GM12891 (cell line): ENCODE measurements around the gene CCDC38.
"Not testable (repeated sequence)": the region's sequence is repeated elsewhere in the genome, so short reads cannot be mapped to it uniquely, and the experiment has no call there.

Source experiments
- DNase-seq: peaks from one replicate; pipeline ENCODE4 v3.0.0; 2011; ENCODE audit warnings: low spot score; ENCODE audit not compliant: insufficient read length
- FAIRE-seq: peaks from 2 replicates; lab custom pipeline; 2011; peaks lifted over from hg19 to GRCh38; lab: Jason Lieb, UNC
- PAX5 ChIP-seq: IDR thresholded peaks from 2 replicates; pipeline ENCODE4 v1.6.1; 2011; ENCODE audit warnings: low read length, moderate library complexity, mild to moderate bottlenecking; ENCODE audit not compliant: insufficient read depth, severe bottlenecking
- POLR2A ChIP-seq: IDR thresholded peaks from 2 replicates; pipeline ENCODE4 v1.6.1; 2011; ENCODE audit warnings: low read depth, low read length, control low read depth
- POLR2AphosphoS5 ChIP-seq: IDR thresholded peaks from 2 replicates; pipeline ENCODE4 v1.6.1; 2011; ENCODE audit warnings: low read depth, low read length, control low read depth
- POU2F2 ChIP-seq: IDR thresholded peaks from 2 replicates; pipeline ENCODE4 v1.6.1; 2011; ENCODE audit warnings: low read depth, mild to moderate bottlenecking, control low read depth, low read length, moderate library complexity
- SPI1 ChIP-seq: IDR thresholded peaks from 2 replicates; pipeline ENCODE4 v1.6.1; 2011; ENCODE audit warnings: low read depth, low read length, control low read depth
- TAF1 ChIP-seq: IDR thresholded peaks from 2 replicates; pipeline ENCODE4 v1.6.1; 2011; ENCODE audit warnings: low read depth, low read length, control low read depth

CCDC38 gene

DNA sequence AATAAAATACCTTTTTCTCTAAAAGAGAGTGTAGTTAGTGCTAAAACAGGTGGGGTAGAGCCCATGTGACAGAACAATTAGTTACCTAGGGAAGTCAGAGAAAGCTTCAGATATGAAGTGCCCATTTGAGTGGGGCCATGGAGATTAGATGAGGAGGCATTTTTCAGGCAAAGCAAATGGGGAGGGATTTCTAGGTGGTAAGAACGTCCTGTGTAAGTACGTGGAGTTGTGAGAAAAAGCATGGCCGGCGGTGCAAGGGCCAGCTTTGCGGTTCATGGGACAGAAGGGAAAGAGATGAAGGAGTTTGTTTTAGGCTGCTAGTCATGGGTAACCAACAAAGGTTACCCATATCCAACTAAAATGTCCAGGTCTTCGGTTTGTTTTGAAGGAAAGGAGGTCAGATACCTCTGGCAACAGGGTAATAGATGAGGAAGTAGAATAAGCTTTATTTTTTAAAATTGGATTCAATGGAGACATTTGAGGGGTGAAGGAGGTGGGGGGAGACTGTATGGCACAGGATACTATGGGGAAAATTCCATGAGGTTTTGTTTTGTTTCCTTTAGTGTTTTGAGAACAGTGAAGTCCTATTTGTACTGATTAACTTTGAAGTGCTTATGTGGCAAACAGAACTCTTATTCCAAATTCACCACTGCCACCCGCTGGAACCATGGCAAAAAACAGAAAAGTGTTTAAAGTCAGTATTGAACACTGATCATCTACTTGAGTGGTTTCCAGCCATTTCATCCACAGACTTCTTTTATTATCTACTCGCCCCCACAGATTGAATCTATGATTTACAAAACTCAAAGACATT is 93.6 kb downstream of the CCDC38 start:
- FAIRE-seq (no peak), DNase-seq (no peak)
- TF ChIP-seq TAF1 (no peak), POLR2A (no peak), POU2F2 (no peak), SPI1 (no peak), POLR2AphosphoS5 (no peak), PAX5 (no peak)

GRCh38 chr12:95842426-95842825 is 100.0 kb downstream of the CCDC38 start:
- DNase-seq, FAIRE-seq: not testable (repeated sequence)

GRCh38 chr12:95838125-95838524 is 104.3 kb downstream of the CCDC38 start:
- TF ChIP-seq TAF1, result no peak
- TF ChIP-seq POU2F2, result no peak
- no peak for TF ChIP-seq POLR2A
- no peak for TF ChIP-seq POLR2AphosphoS5
- no peak for TF ChIP-seq PAX5
- no peak for TF ChIP-seq SPI1
- DNase-seq, result no peak
- no peak for FAIRE-seq

DNA sequence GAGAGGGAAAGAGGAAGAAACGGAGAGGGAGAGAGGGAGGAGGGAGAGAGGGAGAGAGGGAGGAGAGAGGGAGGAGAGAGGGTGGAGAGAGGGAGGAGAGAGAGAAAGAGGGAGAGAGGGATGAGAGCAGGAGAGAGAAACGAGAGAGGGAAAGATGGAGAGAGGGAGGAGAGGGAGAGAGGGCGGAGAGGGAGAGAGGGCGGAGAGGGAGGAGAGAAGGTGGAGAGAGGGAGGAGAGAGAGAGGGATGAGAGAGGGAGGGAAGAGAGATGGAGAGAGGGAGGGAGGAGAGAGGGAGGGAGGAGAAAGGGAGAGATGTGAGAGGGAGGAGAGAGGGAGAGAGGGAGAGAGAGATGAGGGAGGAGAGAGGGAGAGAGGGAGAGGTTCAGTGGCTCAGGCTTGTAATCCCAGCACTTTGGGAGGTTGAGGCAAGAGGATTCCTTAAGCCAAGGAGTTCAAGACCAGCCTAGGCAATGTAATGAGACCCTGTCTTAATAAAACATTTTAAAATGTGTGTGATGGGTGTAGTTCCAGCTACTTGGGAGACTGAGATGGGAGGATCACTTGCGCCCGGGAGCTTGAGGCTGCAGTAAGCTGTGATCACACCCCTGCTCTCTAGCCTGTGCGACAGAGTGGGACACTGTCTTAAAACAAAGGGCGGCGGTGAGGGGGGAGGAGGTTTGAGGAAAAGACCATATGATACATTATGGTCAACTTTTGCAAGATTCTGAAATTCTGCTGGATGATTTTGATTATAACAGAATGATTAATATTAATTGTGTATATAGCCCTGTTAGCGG is 105.0 kb downstream of the CCDC38 start:
- FAIRE-seq (no peak), DNase-seq (no peak)
- TF ChIP-seq SPI1 (no peak), POLR2AphosphoS5 (no peak), POLR2A (no peak)

DNA sequence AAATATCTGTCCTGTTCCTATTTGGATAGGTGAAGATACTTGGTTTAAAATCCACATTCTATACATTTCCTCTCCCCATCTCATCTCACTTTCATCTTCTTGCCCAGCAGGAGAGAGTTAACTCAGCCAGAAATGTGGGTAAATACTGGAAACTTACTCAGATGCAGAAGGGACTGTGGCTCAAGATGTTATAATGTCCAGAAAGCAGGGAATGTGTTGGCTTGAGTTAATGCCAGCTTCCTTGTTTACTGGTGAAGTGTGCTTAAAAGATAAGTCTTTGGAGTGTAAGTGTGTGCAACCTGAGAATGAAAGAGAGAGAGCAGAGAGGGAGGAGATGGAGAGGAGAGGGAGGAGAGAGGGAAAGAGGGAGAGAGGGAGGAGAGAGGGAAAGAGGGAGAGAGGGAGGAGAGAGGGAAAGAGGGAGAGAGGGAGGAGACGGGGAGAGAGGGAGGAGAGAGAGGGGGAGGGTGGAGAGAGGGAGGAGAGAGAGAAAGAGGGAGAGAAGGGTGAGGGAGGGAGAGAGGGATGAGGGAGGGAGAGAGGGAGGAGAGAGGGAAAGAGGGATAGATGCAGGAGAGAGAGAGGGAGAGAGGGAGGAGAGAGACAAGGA is 105.7 kb downstream of the CCDC38 start:
- FAIRE-seq (no peak), DNase-seq (no peak)
- TF ChIP-seq TAF1 (no peak), POLR2A (no peak), POLR2AphosphoS5 (no peak), POU2F2 (no peak), PAX5 (no peak), SPI1 (no peak)

GRCh38 chr12:95836185-95836609 is 106.2 kb downstream of the CCDC38 start:
- no peak for TF ChIP-seq POLR2A
- TF ChIP-seq POU2F2, result no peak
- no peak for TF ChIP-seq PAX5
- TF ChIP-seq POLR2AphosphoS5, result no peak
- TF ChIP-seq SPI1, result no peak
- TF ChIP-seq TAF1, result no peak
- DNase-seq, result no peak
- no peak for FAIRE-seq

DNA sequence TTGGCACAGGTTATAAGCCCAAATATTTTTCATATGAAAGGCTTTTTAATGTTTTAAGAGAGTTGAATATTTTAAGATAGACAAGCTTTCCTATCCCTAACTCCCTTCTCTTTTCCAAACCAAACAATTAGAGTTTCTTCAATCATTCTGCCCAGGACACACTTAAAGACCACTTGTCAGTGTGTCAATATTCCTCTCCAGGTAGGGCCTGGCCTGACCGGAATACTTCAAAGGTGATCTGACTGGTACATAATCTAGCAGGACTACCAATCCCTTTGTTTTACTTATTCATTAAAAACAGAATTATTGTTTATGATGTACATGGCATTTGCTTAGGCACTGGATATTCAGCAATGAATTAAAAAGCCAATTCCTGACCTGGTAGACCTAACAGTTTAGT is 107.8 kb downstream of the CCDC38 start:
- FAIRE-seq (no peak), DNase-seq (no peak)
- TF ChIP-seq POLR2A (no peak), POLR2AphosphoS5 (no peak), TAF1 (no peak), SPI1 (no peak), PAX5 (no peak), POU2F2 (no peak)

- FAIRE-seq, result no peak
- no peak for DNase-seq
- TF ChIP-seq PAX5 (no peak), POU2F2 (no peak), TAF1 (no peak), SPI1 (no peak)
These were observed 111.9 kb downstream of the CCDC38 start for GRCh38 chr12:95830335-95831089.

DNA sequence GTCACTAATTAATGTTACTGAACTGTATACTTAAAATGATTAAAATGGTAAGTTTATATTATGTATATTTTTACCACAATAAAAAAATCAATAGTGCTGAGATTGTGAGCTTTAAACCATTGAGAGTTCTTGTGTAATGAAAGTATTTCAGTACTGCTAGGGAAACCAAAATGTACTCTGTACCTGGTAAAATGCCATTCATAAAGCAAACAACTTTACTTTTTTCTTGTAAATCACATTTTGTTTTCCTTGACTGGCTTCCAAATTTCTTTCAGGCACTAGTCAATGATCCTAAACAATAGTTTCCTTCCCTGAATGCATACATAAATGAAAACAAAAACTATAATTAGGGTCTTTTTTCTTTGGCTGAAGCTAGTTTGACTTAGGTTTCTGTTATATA is 113.0 kb downstream of the CCDC38 start:
- DNase-seq (no peak), FAIRE-seq (no peak)
- TF ChIP-seq SPI1 (no peak), POLR2A (no peak), POLR2AphosphoS5 (no peak), TAF1 (no peak), PAX5 (no peak), POU2F2 (no peak)

DNA sequence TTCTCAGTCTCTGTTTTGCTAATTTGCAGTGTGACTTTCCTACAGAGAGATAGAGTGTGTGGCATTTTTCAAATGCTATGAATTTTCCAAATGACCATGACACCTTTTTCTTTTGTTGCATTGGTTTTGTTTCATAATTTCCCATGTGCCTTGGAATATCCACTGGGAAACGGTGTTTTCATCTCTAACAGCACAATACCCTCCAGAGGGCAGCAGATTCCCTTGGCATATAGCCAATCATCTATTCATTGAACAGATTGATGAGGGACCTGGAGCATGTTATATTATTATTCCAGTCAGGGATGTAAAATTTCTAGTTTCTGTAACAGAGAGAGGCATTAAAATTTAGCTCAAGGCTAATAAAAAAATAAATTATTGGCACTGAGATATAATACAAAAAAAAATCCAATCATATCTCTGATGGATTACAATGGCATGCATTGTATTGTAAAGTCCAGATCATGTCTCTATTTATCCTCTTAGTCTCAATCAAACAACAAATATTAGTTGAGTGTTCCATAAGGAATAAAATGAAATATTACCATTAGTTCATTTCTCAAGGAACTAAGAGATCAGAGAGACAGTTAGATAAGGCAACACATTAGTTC is 122.2 kb downstream of the CCDC38 start:
- FAIRE-seq (no peak), DNase-seq (no peak)
- TF ChIP-seq POLR2AphosphoS5 (no peak), POU2F2 (no peak), SPI1 (no peak), TAF1 (no peak), POLR2A (no peak), PAX5 (no peak)
